ENCODE measurements around the gene SIVA1. TPM values are rescaled to one million over a fixed set of nuclear protein-coding genes. Genes with fewer than 3 reads are reported as not detected.

Gene SIVA1
- total RNA-seq, 6 experiments from 2014 or later = 38.1 to 252 (median 50.6) TPM

DNA sequence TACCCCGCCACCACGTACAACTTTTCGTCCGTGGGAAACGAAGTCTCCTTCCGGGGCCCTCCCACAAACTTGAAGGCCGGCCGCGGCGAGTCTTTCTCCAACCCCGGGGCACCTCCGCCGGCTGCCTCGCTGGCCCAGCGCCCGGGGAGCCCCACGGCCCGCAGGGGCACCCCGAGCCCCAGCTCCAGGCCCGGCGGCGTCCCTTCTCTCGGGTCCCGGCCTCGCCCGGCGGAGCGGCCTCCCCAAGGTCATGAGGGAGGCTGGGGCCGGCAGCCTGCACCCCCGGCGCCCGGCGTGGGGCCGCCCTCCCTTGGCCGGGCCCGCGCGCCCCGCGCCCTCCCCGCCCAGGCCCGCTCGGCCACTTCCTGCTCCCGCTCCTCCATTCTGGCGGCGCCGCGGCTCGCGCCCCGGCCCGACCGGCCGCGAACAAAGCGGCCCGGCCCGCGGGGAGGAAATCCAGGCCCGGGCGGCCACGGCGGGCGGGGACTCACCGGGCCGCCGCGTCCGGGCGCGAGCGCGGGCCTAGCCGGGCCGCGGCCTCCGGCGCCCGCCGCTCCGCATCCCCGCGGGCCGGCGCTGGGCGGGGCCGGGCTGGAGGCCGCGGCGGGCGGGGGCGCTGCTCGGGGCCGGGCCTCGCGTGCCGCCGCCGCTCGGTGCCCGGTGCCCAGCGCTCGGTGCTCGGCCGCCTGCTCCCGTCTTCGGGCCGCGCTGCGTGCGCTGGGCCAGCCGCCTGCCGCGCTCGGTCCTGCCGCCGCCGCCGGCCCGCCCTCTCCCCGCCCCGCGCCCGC lies 42.2 kb downstream of the SIVA1 start, which contains the start of gene AKT1:
TSS of gene AKT1 (minus strand) at position 756 of the 788 bp plus-strand sequence. CDS start 3,105 bp downstream, outside the sequence.
- TF ChIP-seq, protein P1, sequence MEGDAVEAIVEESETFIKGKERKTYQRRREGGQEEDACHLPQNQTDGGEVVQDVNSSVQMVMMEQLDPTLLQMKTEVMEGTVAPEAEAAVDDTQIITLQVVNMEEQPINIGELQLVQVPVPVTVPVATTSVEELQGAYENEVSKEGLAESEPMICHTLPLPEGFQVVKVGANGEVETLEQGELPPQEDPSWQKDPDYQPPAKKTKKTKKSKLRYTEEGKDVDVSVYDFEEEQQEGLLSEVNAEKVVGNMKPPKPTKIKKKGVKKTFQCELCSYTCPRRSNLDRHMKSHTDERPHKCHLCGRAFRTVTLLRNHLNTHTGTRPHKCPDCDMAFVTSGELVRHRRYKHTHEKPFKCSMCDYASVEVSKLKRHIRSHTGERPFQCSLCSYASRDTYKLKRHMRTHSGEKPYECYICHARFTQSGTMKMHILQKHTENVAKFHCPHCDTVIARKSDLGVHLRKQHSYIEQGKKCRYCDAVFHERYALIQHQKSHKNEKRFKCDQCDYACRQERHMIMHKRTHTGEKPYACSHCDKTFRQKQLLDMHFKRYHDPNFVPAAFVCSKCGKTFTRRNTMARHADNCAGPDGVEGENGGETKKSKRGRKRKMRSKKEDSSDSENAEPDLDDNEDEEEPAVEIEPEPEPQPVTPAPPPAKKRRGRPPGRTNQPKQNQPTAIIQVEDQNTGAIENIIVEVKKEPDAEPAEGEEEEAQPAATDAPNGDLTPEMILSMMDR (IDR thresholded peaks at IDR 0.05) = no peak
- no peak for TF ChIP-seq POLR2A (IDR thresholded peaks at IDR 0.05)
- DNase-seq (no peak), ATAC-seq (no peak)
- H3K4me1 ChIP-seq = peaks cover 0 to 49% (median 25%) of the 10 kb centered on the region in 4 donors
- intact Hi-C loops (cut with DNase I) = no loop called here
- peak within 1 kb of the TSS; percentile 69 to 88 (median 82) for H3K4me3 ChIP-seq
- no peaks in the 10 kb centered on the region for H3K9me3 ChIP-seq
- H3K27ac ChIP-seq = peak within 1 kb of the TSS; percentile 68 to 81 (median 73)
- H3K27me3 ChIP-seq = no peaks in the 10 kb centered on the region
- no CpG with 5 or more reads among the region's 124 CpGs for WGBS (ENCODE audit: insufficient coverage, low coverage, low lambda C conversion rate, missing lambda C conversion rate)
- H3K36me3 ChIP-seq = no peaks in the 10 kb centered on the region

DNA sequence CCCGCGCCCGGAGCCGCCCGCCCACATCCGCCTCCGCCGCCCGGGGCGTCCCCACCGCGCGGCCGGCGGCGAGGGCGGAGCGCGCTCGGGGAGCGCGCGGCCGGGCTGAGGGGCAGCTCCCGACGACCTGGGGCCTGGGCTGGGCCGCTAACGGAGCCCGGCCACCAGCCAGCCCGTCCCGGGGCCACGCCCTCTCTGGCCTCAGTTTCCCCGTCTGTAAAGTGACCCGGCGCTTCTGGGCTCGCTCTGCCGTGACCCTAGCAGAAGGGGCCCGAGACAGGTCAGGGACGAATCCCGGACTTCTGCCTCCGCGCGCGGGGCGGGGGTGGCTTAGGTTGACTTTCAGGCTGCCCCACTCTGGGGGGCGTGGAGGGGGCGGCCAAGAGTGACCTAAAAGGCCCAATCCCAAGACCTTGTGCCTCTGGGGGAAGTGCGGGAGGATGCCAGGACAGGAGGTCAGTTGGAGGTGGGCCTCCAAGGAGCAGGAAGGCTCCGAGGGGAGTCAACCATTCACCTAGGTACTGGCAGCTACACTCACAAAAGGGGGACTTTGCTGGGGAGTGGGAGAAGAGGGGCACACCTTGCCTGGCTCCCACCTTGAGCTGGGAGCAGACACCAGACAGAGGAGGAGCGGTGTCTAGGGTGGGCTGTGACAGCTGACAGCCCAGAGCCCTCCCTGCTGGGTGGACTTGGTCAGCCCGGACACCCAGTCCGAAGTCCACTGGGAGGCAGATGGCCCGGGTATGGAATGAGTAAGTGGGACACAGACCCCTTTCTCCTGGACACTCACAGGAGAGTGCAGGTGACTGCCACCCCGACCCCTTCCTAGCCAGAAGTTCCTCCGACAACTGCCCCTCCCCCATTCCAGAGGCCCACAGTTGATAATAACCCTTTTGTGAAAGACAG lies 43.1 kb downstream of the SIVA1 start:
- WGBS (ENCODE audit: insufficient coverage, low coverage, low lambda C conversion rate, missing lambda C conversion rate) = 36% methylated on average over 6 of the region's 55 CpGs
- Histone ChIP-seq H3K9me3 (no peaks in the 10 kb centered on the region), H3K27me3 (no peaks in the 10 kb centered on the region), H3K4me1 (peaks cover 0 to 41% (median 21%) of the 10 kb centered on the region in 4 donors), H3K27ac (peak overlapping the region; percentile 47 to 81 (median 58)), H3K4me3 (peak overlapping the region; percentile 42 to 54 (median 52)), H3K36me3 (no peaks in the 10 kb centered on the region)
- DNase-seq = peak; percentile 74 to 77 (median 74)
- intact Hi-C loops (cut with DNase I) = no loop called here
- TF ChIP-seq, protein P1 (IDR thresholded peaks at IDR 0.05) = no peak
- peak; percentile 87 for TF ChIP-seq POLR2A (IDR thresholded peaks at IDR 0.05)
- ATAC-seq = peak; percentile 28 to 44 (median 37)

DNA sequence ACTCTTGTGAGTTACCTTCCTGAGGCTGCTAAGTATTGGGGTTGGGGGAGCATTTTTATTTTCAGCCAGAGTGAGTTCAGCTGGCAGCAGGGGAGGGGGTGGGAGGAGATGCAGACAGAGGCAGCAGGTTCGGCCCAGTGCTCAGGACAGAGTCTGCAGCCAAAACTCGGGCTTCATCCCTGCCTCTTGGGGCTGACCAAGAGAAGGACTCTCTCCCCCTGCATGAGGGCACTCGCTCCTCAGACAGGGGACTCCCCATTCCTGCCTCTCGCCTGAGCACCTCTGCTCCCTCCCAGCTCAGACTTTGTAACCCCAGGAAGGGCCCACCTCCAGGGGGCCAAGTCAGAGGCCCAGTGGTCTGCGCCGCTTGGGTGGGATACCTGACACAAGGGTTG lies 43.7 kb downstream of the SIVA1 start:
- Histone ChIP-seq H3K27ac (no peak overlapping the region), H3K4me1 (peaks cover 3 to 41% (median 22%) of the 10 kb centered on the region in 4 donors), H3K9me3 (no peaks in the 10 kb centered on the region), H3K4me3 (no peak overlapping the region), H3K27me3 (no peaks in the 10 kb centered on the region), H3K36me3 (no peaks in the 10 kb centered on the region)
- no peak for ATAC-seq
- no peak for DNase-seq
- 61% methylated on average over 2 of the region's 6 CpGs for whole genome bisulfite sequencing (ENCODE audit: insufficient coverage, low coverage, low lambda C conversion rate, missing lambda C conversion rate)
- TF ChIP-seq, protein P1 (IDR thresholded peaks at IDR 0.05) = no peak
- TF ChIP-seq POLR2A (IDR thresholded peaks at IDR 0.05) = no peak
- intact Hi-C loops (cut with DNase I) = no loop called here

DNA sequence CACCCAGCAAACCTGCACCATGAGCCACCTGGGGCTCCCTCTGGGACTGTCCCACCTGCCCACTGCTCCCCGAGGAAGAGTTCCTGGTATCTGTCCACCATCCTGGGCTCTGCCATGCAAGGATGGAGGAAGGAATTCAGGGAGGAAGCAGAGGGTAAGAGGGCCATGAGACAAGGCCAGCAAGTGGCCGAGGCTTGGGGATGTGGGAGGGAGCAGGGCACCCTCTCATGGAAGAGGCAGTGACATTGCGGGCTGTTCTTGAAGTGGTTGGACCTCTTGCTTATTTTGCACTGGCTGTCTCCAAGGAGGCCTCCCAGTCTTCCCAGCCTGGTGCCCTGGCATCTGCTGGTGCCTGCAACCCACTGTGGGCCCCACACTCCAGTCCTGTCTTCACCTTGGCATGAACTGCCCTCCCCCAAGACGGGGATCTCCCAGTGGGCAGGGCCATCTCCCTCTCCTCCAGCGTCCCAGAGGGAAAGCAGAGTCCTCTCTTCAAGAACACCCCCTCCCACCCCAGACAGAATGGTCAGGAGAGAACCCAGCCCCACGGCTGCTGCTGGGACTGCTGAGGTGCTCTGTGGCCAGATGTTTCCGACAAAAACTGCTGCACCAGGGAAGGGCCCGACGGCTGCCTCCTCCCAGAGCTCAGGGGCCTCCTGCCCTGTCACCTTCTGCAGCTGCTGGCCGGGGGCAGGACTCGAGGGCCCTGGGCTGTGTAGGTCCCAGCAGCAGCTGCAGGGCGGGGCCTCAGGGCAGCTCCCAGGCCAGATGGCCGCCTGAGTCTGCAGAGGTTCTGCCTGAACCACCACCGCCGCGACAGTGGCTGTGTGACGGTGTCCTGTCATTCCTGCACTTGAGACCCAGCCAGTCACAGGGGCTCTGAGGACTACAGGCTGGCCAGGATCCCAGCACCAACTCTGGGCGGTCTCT lies 44.4 kb downstream of the SIVA1 start:
- WGBS (ENCODE audit: insufficient coverage, low coverage, low lambda C conversion rate, missing lambda C conversion rate) = 36% methylated on average over 3 of the region's 18 CpGs

More for the DNA sequence above, 44.4 kb downstream of the SIVA1 start:
- no peak for DNase-seq
- Histone ChIP-seq H3K9me3 (no peaks in the 10 kb centered on the region), H3K36me3 (no peaks in the 10 kb centered on the region), H3K4me3 (no peak overlapping the region), H3K4me1 (peaks cover 3 to 42% (median 24%) of the 10 kb centered on the region in 4 donors), H3K27ac (no peak overlapping the region), H3K27me3 (no peaks in the 10 kb centered on the region)
- TF ChIP-seq POLR2A (IDR thresholded peaks at IDR 0.05) = no peak
- TF ChIP-seq, protein P1 (IDR thresholded peaks at IDR 0.05) = no peak
- intact Hi-C loops (cut with DNase I) = no loop called here
- no peak for ATAC-seq

Measured in right lobe of liver (tissue), 6 donors.